Endothelial cell of umbilical vein (primary cell): Measurements from ENCODE around the gene CNBD2. TPM values are rescaled to one million over a fixed set of nuclear protein-coding genes. Genes with fewer than 3 reads are reported as not detected.

Experiments
- BruUV-seq: library from RNA; stranded (reverse); fragments of 400-500 nt; replicated peaks from 2 replicates; lab custom pipeline; 2021; lab: Mats Ljungman, UMichigan
- CTCF ChIA-PET: fragments of 300-600, 350-600 bp; sonication (Branson Sonifier 250); formaldehyde crosslinking; loops from one replicate; lab custom pipeline; 2021; ENCODE audit warnings: antibody characterized with exemption, inconsistent platforms; lab: Charles Lee
- POLR2A ChIA-PET: fragments of 300-600, 350-600 bp; sonication (Branson Sonifier 250); formaldehyde crosslinking; loops from one replicate; lab custom pipeline; 2021; ENCODE audit warnings: antibody characterized with exemption, inconsistent platforms; lab: Charles Lee
- DNase-seq: peaks from one replicate; pipeline ENCODE4 v3.0.0-alpha.2; 2011; ENCODE audit warnings: low read depth, low spot score
- FAIRE-seq: peaks from 2 replicates; lab custom pipeline; 2011; peaks lifted over from hg19 to GRCh38; lab: Jason Lieb, UNC
- H2AFZ ChIP-seq: 2 replicates; pipeline ENCODE4 v1.6.0; 2012; ENCODE audit warnings: low read depth, low read length, control low read depth, inconsistent platforms
- H3K27ac ChIP-seq: 2 replicates; pipeline ENCODE4 v1.5.1; 2011; ENCODE audit warnings: low read depth, mild to moderate bottlenecking, control low read depth, low read length, moderate library complexity; ENCODE audit not compliant: insufficient read depth
- H3K27me3 ChIP-seq, 2 experiments: 2 replicates each; pipeline versions ENCODE4 v1.6.0 to v1.6.1; 2011; ENCODE audit warnings: low read length in 2 of 2, mixed read lengths in 1 of 2; ENCODE audit not compliant: control insufficient read depth in 2 of 2, insufficient read depth in 2 of 2
- H3K36me3 ChIP-seq, 2 experiments: 2 replicates in 1 of 2; 3 replicates in 1 of 2; pipeline ENCODE4 v1.5.1; 2011; ENCODE audit warnings: low read length in 2 of 2, mild to moderate bottlenecking in 1 of 2, moderate library complexity in 1 of 2; ENCODE audit not compliant: control insufficient read depth in 2 of 2, insufficient read depth in 2 of 2; ENCODE audit errors: extremely low read depth in 1 of 2
- H3K4me1 ChIP-seq: 3 replicates; pipeline ENCODE4 v1.5.1; 2011; ENCODE audit warnings: mild to moderate bottlenecking, low read length; ENCODE audit not compliant: control insufficient read depth, insufficient read depth; ENCODE audit errors: extremely low read depth
- H3K4me2 ChIP-seq: 2 replicates; pipeline ENCODE4 v1.6.1; 2011; ENCODE audit warnings: low read length, control low read depth, mixed read lengths; ENCODE audit not compliant: insufficient read depth
- H3K4me3 ChIP-seq, 3 experiments: fragments of 200-600 bp in 1 of 3; sonication (generic), shearing (Covaris generic) in 1 of 3; replicated peaks in 1 of 3; 2 replicates each; pipeline ENCODE4 v1.5.1; 2011 to 2016; ENCODE audit warnings: control low read depth in 3 of 3, low read length in 3 of 3, mild to moderate bottlenecking in 2 of 3, inconsistent platforms in 1 of 3, low read depth in 1 of 3, moderate library complexity in 1 of 3; ENCODE audit not compliant: insufficient read depth in 1 of 3
- H3K79me2 ChIP-seq: 2 replicates; pipeline ENCODE4 v1.6.0; 2012; ENCODE audit warnings: low read length, inconsistent platforms; ENCODE audit not compliant: control insufficient read depth, insufficient read depth
- H3K9ac ChIP-seq: replicated peaks from 2 replicates; pipeline ENCODE3; 2011; ENCODE audit warnings: low read length, control low read depth; ENCODE audit not compliant: insufficient read depth; ENCODE audit errors: extremely low read depth
- H3K9me1 ChIP-seq: replicated peaks from 3 replicates; pipeline ENCODE4 v1.6.0; 2011; ENCODE audit warnings: mild to moderate bottlenecking, low read length; ENCODE audit not compliant: control insufficient read depth, insufficient read depth; ENCODE audit errors: extremely low read depth
- H3K9me3 ChIP-seq: replicated peaks from 2 replicates; pipeline ENCODE4 v1.5.1; 2012; ENCODE audit warnings: low read length, inconsistent platforms; ENCODE audit not compliant: control insufficient read depth, insufficient read depth
- H4K20me1 ChIP-seq: replicated peaks from 2 replicates; pipeline ENCODE3; 2011; ENCODE audit warnings: mild to moderate bottlenecking, low read length; ENCODE audit not compliant: control insufficient read depth, insufficient read depth; ENCODE audit errors: extremely low read depth
- CTCF ChIP-seq, 2 donors: IDR thresholded peaks; 1 replicate in 1 of 2; 2 replicates in 1 of 2; pipeline ENCODE4 v1.5.1; 2011; ENCODE audit warnings: low read length in 2 of 2, mild to moderate bottlenecking in 2 of 2, moderate library complexity in 2 of 2, control low read depth in 1 of 2, inconsistent platforms in 1 of 2, low read depth in 1 of 2; ENCODE audit not compliant: insufficient read depth in 1 of 2; ENCODE audit errors: extremely low read depth in 1 of 2
- EZH2 ChIP-seq: IDR thresholded peaks from 2 replicates; pipeline ENCODE4 v1.6.1; 2012; ENCODE audit warnings: borderline replicate concordance, low read depth, mild to moderate bottlenecking, moderate library complexity, low read length, inconsistent platforms; ENCODE audit not compliant: severe bottlenecking
- FOS ChIP-seq: IDR thresholded peaks from 2 replicates; pipeline ENCODE4 v1.6.1; 2011; ENCODE audit warnings: mild to moderate bottlenecking, low read length, moderate library complexity, borderline replicate concordance; ENCODE audit not compliant: insufficient read depth
- GATA2 ChIP-seq: IDR thresholded peaks from 2 replicates; pipeline ENCODE4 v1.7.0; 2011; ENCODE audit warnings: low read depth, mild to moderate bottlenecking, moderate library complexity, mixed read lengths, low read length; ENCODE audit not compliant: insufficient read length, insufficient read depth
- JUN ChIP-seq: IDR thresholded peaks from 2 replicates; pipeline ENCODE4 v1.6.1; 2011; ENCODE audit warnings: borderline replicate concordance, low read depth; ENCODE audit not compliant: insufficient read length, insufficient read depth
- MAX ChIP-seq: IDR thresholded peaks from 2 replicates; pipeline ENCODE4 v1.6.1; 2011; ENCODE audit not compliant: insufficient read depth, insufficient read length
- MYC ChIP-seq: IDR thresholded peaks from one replicate; pipeline ENCODE4 v1.6.1; 2011; ENCODE audit warnings: mild to moderate bottlenecking, low read depth, low read length
- POLR2A ChIP-seq: IDR thresholded peaks from 2 replicates; pipeline ENCODE4 v1.6.1; 2012; ENCODE audit warnings: low read depth, mild to moderate bottlenecking, control low read depth, low read length
- POLR2AphosphoS5 ChIP-seq: IDR thresholded peaks from 2 replicates; pipeline ENCODE4 v1.6.1; 2012; ENCODE audit warnings: low read depth, mild to moderate bottlenecking, control low read depth, low read length, moderate library complexity; ENCODE audit not compliant: insufficient read depth
- dilution Hi-C: fragments of 300-500 bp; cut with MboI; formaldehyde crosslinking; loops from one replicate; pipeline ENCODE4 v1.15.0; 2019; ENCODE audit warnings: low sequenced_read_pairs; ENCODE audit not compliant: extremely low pct_ligation_motif_present
- intact Hi-C: fragments of 100-400 bp; cut with micrococcal nuclease; formaldehyde crosslinking; loops from one replicate; pipeline ENCODE4 v1.10.0; 2022
- polyA plus RNA-seq, 4 experiments: library from polyadenylated mRNA; depleted of rRNA in 3 of 4; stranded (reverse) in 3 of 4; unstranded in 1 of 4; fragments of >200 nt; gene quantifications; 2 replicates each; pipeline versions ENCODE4 v1.2.1 to v1.2.3, GENCODE V29; 2011 to 2012; ENCODE audit warnings: missing spikeins in 1 of 4
- total RNA-seq: library from RNA; stranded (reverse); gene quantifications from 2 replicates; pipeline ENCODE4 v1.2.3, GENCODE V29; 2021

CNBD2 gene
- total and polyA plus RNA-seq, 2 donors (not counting 3 experiments of a cell fraction or from before 2014, with no cell fraction given) = 4.9 to 7.5 TPM

- H3K9ac ChIP-seq = no peak overlapping the region
- H3K27ac ChIP-seq = no peak overlapping the region
- H3K9me1 ChIP-seq = no peaks in the 10 kb centered on the region
- ChIA-PET CTCF (interaction anchor here (1.4 to 1.5 kb wide), 2 partner anchors 11 to 49 kb away, joined by 3 to 6 read pairs; no protein-coding TSS in a partner anchor), POLR2A (no interaction called here)
- BruUV-seq = no TSS peak
- intact Hi-C loops (no loop called here), dilution Hi-C loops (no loop called here)
- DNase-seq = no peak
- H3K9me3 ChIP-seq = no peaks in the 10 kb centered on the region
- no peak overlapping the region for H3K4me2 ChIP-seq
- no peaks in the 10 kb centered on the region for H4K20me1 ChIP-seq
- peaks cover 0 to 3% of the 10 kb centered on the region in 2 experiments for H3K36me3 ChIP-seq
- no peak overlapping the region for H2AFZ ChIP-seq
- H3K4me3 ChIP-seq = no peak overlapping the region
- peaks cover 3% of the 10 kb centered on the region for H3K4me1 ChIP-seq
- FAIRE-seq = no peak
- no peaks in the 10 kb centered on the region for H3K27me3 ChIP-seq
- peaks cover 3% of the 10 kb centered on the region for H3K79me2 ChIP-seq
- no peak for TF ChIP-seq POLR2A
- TF ChIP-seq EZH2 = no peak
- TF ChIP-seq MYC = no peak
- TF ChIP-seq GATA2 = no peak
- TF ChIP-seq POLR2AphosphoS5 = no peak
- TF ChIP-seq FOS = no peak
- no peak for TF ChIP-seq CTCF (IDR thresholded peaks at IDR 0.05; ENCODE audit: extremely low read depth in 1 of 2, insufficient read depth in 1 of 2, low read depth in 1 of 2, low read length in 2 of 2)
- TF ChIP-seq MAX = no peak
- no peak for TF ChIP-seq JUN
Observed at GRCh38 chr20:36040571-36040970, 72.2 kb downstream of the CNBD2 start.
